Brain microvascular endothelial cell (primary cell): Measurements from ENCODE around the gene CCDC159.

ENCODE experiments used
- DNase-seq: peaks from one replicate; pipeline ENCODE4 v3.0.0-alpha.2; 2020
- H3K27ac ChIP-seq: fragments of 250-450 bp; sonication (Bioruptor Pico); 2 replicates; pipeline ENCODE4 v1.5.1; 2020; ENCODE audit warnings: mild to moderate bottlenecking, moderate library complexity
- H3K27me3 ChIP-seq: fragments of 250-450 bp; sonication (Bioruptor Pico); replicated peaks from 2 replicates; pipeline ENCODE4 v1.5.1; 2020; ENCODE audit warnings: mild to moderate bottlenecking
- H3K36me3 ChIP-seq: fragments of 250-450 bp; sonication (Bioruptor Pico); replicated peaks from 2 replicates; pipeline ENCODE4 v1.5.1; 2020; ENCODE audit warnings: mild to moderate bottlenecking
- H3K4me3 ChIP-seq: 2 replicates; pipeline ENCODE4 v1.5.1; 2011; ENCODE audit warnings: low read depth, mild to moderate bottlenecking, control low read depth, low read length, moderate library complexity
- in situ Hi-C: cut with HindIII; loops from 2 replicates; pipeline ENCODE4 v1.10.0; 2017; ENCODE audit warnings: low sequenced_read_pairs, low pct_ligation_motif_present
- TF ChIP-seq, protein P1 (sequence below): IDR thresholded peaks from 2 replicates; pipeline ENCODE4 v1.5.1; 2011; ENCODE audit warnings: low read depth, mild to moderate bottlenecking, moderate library complexity, low read length, control low read depth, inconsistent platforms; ENCODE audit errors: missing control alignments

Gene CCDC159

DNA sequence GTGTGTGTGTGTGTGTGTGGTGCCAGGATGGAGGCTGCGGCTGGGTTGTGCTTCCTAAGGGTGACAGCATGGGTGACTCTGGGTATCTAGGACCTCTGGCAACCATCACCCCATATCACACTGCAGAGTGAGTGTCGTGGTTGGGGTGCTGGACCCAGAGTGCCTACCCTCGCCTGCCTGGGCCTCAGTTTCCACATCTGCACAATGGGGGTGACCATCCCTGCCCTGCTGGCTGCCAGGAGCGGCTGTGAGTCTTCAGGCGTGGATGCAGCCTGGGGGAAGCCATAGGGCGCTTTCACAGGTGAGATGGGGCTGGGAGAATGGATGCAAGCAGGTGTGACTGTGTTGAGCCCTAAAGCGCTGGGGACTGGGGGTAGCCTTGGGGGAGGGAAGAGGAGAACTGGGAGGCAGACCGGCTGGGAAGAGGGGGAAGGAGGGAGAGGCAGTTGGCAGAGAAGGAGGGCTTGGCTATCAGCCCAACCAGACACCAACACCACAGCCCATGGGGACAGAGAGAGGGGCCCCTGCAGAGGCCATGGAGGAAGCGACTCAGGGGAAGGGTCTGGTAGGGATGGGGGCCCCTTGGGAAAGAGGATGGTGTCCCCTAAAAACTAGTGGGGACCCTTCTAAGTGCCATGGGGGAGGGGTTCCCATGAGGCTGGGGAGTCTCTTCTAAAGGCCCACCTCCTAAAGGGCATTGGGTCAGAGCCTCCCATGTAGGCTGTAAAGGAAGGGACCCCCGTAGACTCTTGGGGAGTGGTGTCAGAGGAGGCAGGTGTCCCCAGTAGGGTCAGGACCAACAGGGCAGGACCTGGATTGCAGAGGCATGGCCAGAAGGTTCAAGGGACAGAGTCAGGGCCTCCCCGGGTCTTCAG, 10.6 kb downstream of the CCDC159 start:
- DNase-seq, result no peak
- H3K27ac ChIP-seq, result no peak overlapping the region
- in situ Hi-C loops, result no loop called here
- H3K4me3 ChIP-seq, result no peak overlapping the region
- TF ChIP-seq, protein P1, sequence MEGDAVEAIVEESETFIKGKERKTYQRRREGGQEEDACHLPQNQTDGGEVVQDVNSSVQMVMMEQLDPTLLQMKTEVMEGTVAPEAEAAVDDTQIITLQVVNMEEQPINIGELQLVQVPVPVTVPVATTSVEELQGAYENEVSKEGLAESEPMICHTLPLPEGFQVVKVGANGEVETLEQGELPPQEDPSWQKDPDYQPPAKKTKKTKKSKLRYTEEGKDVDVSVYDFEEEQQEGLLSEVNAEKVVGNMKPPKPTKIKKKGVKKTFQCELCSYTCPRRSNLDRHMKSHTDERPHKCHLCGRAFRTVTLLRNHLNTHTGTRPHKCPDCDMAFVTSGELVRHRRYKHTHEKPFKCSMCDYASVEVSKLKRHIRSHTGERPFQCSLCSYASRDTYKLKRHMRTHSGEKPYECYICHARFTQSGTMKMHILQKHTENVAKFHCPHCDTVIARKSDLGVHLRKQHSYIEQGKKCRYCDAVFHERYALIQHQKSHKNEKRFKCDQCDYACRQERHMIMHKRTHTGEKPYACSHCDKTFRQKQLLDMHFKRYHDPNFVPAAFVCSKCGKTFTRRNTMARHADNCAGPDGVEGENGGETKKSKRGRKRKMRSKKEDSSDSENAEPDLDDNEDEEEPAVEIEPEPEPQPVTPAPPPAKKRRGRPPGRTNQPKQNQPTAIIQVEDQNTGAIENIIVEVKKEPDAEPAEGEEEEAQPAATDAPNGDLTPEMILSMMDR, result no peak
- peaks cover 12% of the 10 kb centered on the region for H3K36me3 ChIP-seq
- no peaks in the 10 kb centered on the region for H3K27me3 ChIP-seq

DNA sequence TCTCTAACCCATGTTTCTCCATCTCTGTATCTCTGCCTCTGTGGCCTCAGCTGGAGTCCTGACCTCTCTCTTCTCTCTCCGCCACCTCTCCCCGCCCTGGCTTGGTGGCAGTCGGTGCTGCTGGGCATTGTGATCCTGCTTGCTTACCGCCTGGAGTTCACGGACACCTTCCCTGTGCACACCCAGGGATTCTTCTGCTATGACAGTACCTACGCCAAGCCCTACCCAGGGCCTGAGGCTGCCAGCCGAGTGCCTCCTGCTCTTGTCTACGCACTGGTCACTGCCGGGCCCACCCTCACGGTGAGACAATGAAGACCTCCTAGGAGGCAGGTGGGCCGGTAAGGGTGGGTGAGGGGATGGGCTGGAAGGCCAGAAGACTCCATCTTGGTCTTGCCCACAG, 13.1 kb downstream of the CCDC159 start:
- DNase-seq, result no peak
- H3K27ac ChIP-seq, result no peak overlapping the region
- H3K36me3 ChIP-seq, result peaks cover 17% of the 10 kb centered on the region
- no peak overlapping the region for H3K4me3 ChIP-seq
- TF ChIP-seq, protein P1, result no peak
- in situ Hi-C loops, result no loop called here
- H3K27me3 ChIP-seq, result no peaks in the 10 kb centered on the region

DNA sequence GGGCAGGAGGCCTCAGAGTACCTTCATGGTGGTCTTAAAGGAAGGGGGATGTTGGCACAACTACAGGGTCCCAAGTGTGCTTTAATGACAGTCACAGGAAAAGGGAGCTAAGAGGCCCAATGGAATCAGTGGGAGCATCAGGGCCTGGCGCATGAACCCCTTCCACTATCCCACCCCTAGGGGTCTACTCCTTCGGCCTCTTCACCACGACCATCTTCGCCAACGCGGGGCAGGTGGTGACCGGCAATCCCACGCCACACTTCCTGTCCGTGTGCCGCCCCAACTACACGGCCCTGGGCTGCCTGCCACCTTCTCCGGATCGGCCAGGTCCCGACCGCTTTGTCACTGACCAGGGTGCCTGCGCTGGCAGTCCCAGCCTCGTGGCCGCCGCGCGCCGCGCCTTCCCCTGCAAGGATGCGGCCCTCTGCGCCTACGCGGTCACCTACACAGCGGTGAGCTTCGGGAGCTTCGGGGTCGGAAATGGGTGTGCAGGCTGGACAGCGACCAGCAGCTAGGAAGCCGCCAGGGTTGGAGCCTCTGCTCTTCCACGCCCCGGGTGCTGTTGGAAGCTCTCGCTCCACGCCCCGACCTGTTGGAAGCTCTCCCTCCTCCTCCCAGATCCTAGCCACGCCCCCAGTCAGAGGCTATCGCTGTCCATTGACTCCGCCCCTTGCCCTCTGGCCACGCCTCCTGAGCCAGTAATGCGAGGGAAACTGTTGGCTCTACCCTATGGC, 14.9 kb downstream of the CCDC159 start:
- in situ Hi-C loops, result no loop called here

DNA sequence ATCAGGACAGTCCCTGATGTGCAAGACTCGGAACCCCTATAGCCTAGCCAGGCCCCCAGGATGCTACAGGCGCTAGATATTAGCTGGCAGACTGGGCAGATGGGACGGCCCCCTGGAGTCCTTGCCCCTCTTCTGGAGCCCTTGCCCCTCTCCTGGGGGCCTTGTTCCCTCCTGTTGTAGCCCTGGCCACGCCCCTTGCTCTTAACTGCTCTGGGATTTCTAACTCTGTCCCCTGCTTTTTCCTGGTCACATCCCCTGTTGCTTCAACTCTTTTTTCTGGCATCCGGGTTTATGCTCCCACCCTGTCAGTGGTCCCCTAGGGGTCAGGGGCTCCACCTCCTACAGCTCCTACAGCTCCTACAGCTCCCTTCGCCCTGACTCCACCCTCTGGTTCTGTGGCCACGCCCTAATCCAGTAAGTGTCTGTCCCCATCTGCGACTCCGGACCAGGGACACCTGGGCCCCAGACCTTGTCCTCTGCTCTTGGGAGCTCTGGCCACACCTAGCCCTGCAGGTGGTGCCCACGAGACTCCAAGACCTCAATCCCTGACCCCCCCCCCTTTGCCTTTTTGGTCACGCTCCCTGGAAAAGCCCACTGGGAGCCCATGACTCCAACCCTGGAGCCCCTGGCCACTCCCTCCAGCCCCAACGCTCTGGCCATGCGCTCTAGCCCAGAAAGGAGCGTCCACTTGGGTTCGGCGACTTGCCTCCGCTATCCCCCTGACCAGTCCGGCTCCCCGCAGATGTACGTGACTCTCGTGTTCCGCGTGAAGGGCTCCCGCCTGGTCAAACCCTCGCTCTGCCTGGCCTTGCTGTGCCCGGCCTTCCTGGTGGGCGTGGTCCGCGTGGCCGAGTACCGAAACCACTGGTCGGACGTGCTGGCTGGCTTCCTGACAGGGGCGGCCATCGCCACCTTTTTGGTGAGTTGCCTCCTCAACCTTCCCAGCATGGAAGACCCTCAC, 15.7 kb downstream of the CCDC159 start:
- in situ Hi-C loops, result no loop called here
- no peaks in the 10 kb centered on the region for H3K27me3 ChIP-seq
- no peak for DNase-seq
- no peak overlapping the region for H3K27ac ChIP-seq
- H3K4me3 ChIP-seq, result no peak overlapping the region
- H3K36me3 ChIP-seq, result peaks cover 17% of the 10 kb centered on the region
- TF ChIP-seq, protein P1, result no peak

More for the DNA sequence above, 14.9 kb downstream of the CCDC159 start:
- peaks cover 17% of the 10 kb centered on the region for H3K36me3 ChIP-seq
- TF ChIP-seq, protein P1, result no peak
- H3K27ac ChIP-seq, result no peak overlapping the region
- H3K4me3 ChIP-seq, result no peak overlapping the region
- H3K27me3 ChIP-seq, result no peaks in the 10 kb centered on the region
- DNase-seq, result no peak

DNA sequence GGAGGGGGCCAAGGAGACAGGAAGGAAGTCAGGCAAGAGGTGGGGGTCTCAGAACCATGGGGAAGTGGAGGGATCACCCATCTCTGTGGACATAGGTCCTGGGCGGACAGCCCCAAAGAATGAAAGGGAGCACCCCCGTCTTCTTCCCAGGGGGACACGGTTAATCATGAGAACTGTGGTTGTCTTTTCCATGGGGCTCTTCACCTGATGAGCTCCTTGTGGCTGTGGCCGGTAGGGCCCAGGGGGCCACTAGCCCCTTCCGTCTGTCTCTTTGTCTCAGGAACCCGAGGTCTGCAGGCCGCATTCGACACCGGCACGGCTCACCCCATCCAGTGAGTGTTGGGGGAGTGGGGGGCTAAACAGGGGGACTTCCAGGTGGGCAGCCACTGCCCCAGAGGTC, 17.6 kb downstream of the CCDC159 start:
- no peak for DNase-seq
- TF ChIP-seq, protein P1, result no peak
- Histone ChIP-seq H3K36me3 (peaks cover 17% of the 10 kb centered on the region), H3K4me3 (no peak overlapping the region), H3K27me3 (no peaks in the 10 kb centered on the region), H3K27ac (no peak overlapping the region)
- in situ Hi-C loops, result no loop called here
